K562 (cell line): ENCODE results near the gene METRN. TPM values are rescaled to one million over a fixed set of nuclear protein-coding genes. Genes with fewer than 3 reads are reported as not detected.

Experiments used
- CHD2 ChIP-seq: IDR thresholded peaks from 2 replicates; pipeline ENCODE4 v1.6.1; 2011; ENCODE audit warnings: low read depth, low read length
- CSDE1 ChIP-seq, 2 experiments: fragments of 450-650 bp; IDR thresholded peaks; 2 replicates each; pipeline ENCODE4 v1.6.1; 2016; ENCODE audit warnings: mild to moderate bottlenecking in 1 of 2
- DIDO1 ChIP-seq: fragments of 450-650 bp; IDR thresholded peaks from 2 replicates; pipeline ENCODE4 v1.6.1; 2016; ENCODE audit warnings: low read depth, missing biosample characterization, missing genetic modification characterization
- EZH2 ChIP-seq: IDR thresholded peaks from 2 replicates; pipeline ENCODE4 v1.6.1; 2012; ENCODE audit warnings: low read depth, mild to moderate bottlenecking, inconsistent platforms, low read length, borderline replicate concordance
- FOXJ2 ChIP-seq: fragments of 200-800 bp; sonication (Bioruptor generic); IDR thresholded peaks from 2 replicates; pipeline ENCODE4 v1.6.1; 2016; ENCODE audit warnings: missing genetic modification characterization, missing compliant biosample characterization
- FOXM1 ChIP-seq, 2 experiments: fragments of 450-650 bp in 1 of 2; sonication (generic) in 1 of 2; formaldehyde crosslinking in 1 of 2; IDR thresholded peaks; 2 replicates each; pipeline versions ENCODE4 v1.6.1 to v1.9.0; 2017 to 2022; ENCODE audit warnings: low read depth in 2 of 2, mild to moderate bottlenecking in 2 of 2, missing genetic modification reagents in 1 of 2, moderate library complexity in 1 of 2
- FUS ChIP-seq: fragments of 200-400 bp; formaldehyde crosslinking; optimal IDR thresholded peaks from 2 replicates; pipeline ENCODE3; 2017; ENCODE audit warnings: low read depth, low read length
- HMG20A ChIP-seq: fragments of 450-650 bp; formaldehyde crosslinking; conservative IDR thresholded peaks from 2 replicates; pipeline ENCODE4 v1.4.0; 2020; ENCODE audit warnings: mild to moderate bottlenecking, mixed read lengths
- KLF16 ChIP-seq: IDR thresholded peaks from 2 replicates; pipeline ENCODE4 v1.6.1; 2016; ENCODE audit warnings: antibody characterized with exemption
- MAFF ChIP-seq: IDR thresholded peaks from 2 replicates; pipeline ENCODE4 v1.6.1; 2012; ENCODE audit warnings: low read length, improper control_type of control experiment
- MED1 ChIP-seq: sonication (generic); formaldehyde crosslinking; IDR thresholded peaks from 2 replicates; pipeline ENCODE4 v1.8.1; 2023; ENCODE audit warnings: missing genetic modification reagents, borderline replicate concordance
- MEF2A ChIP-seq: IDR thresholded peaks from 2 replicates; pipeline ENCODE4 v1.6.1; 2011; ENCODE audit warnings: low read depth, mild to moderate bottlenecking, low read length, moderate library complexity; ENCODE audit not compliant: control insufficient read depth
- MYNN ChIP-seq, 2 experiments: sonication (generic); formaldehyde crosslinking in 1 of 2; IDR thresholded peaks; 2 replicates each; pipeline versions ENCODE4 v1.5.0 to v1.6.1; 2016 to 2020; ENCODE audit warnings: antibody characterized with exemption in 1 of 2, missing genetic modification reagents in 1 of 2
- NFE2L1 ChIP-seq: fragments of 450-650 bp; IDR thresholded peaks from 2 replicates; pipeline ENCODE4 v1.6.1; 2016; ENCODE audit warnings: missing genetic modification characterization, low read depth, mild to moderate bottlenecking, missing compliant biosample characterization, moderate library complexity, borderline replicate concordance
- NONO ChIP-seq, 2 experiments: fragments of 200-400 bp in 1 of 2; fragments of 450-650 bp in 1 of 2; formaldehyde crosslinking in 1 of 2; IDR thresholded peaks; 2 replicates each; pipeline ENCODE4 v1.6.1; 2017; ENCODE audit warnings: low read depth in 2 of 2, mild to moderate bottlenecking in 2 of 2, moderate library complexity in 2 of 2, low read length in 1 of 2
- RBBP5 ChIP-seq: fragments of 200-600 bp; sonication (generic); IDR thresholded peaks from 2 replicates; pipeline ENCODE4 v1.6.1; 2012; ENCODE audit warnings: borderline replicate concordance, mild to moderate bottlenecking, low read length, control low read depth, inconsistent platforms; ENCODE audit not compliant: insufficient read depth, poor library complexity, severe bottlenecking
- RFX1 ChIP-seq: fragments of 450-650 bp; IDR thresholded peaks from 2 replicates; pipeline ENCODE4 v1.6.1; 2016; ENCODE audit warnings: mild to moderate bottlenecking, moderate library complexity
- SAFB2 ChIP-seq: fragments of 200-400 bp; formaldehyde crosslinking; IDR thresholded peaks from 2 replicates; pipeline ENCODE4 v1.6.1; 2018; ENCODE audit warnings: borderline replicate concordance, low read length, low read depth, moderate library complexity; ENCODE audit not compliant: severe bottlenecking
- SMAD4 ChIP-seq: fragments of 250-450 bp; sonication (Bioruptor Pico); conservative IDR thresholded peaks from 2 replicates; pipeline ENCODE4 v1.8.0; 2021; ENCODE audit warnings: inconsistent platforms, mild to moderate bottlenecking, moderate library complexity
- ZBTB7A ChIP-seq: IDR thresholded peaks from 2 replicates; pipeline ENCODE4 v1.6.1; 2011; ENCODE audit warnings: low read depth, mild to moderate bottlenecking, low read length, moderate library complexity, borderline replicate concordance; ENCODE audit not compliant: control insufficient read depth
- ZHX1 ChIP-seq: fragments of 150-350 bp; conservative IDR thresholded peaks from 2 replicates; pipeline ENCODE4 v1.6.1; 2014; ENCODE audit warnings: low read length
- ZNF174 ChIP-seq: fragments of 250-450 bp; sonication (Bioruptor Pico); IDR thresholded peaks from 2 replicates; pipeline ENCODE4 v1.4.0; 2020; ENCODE audit warnings: mild to moderate bottlenecking
- ZNF217 ChIP-seq: sonication (generic); formaldehyde crosslinking; IDR thresholded peaks from 2 replicates; pipeline ENCODE4 v1.8.0; 2022; ENCODE audit warnings: mild to moderate bottlenecking, missing genetic modification reagents
- ZNF23 ChIP-seq: fragments of 250-450 bp; sonication (Bioruptor Pico); IDR thresholded peaks from 2 replicates; pipeline ENCODE4 v1.4.0; 2020; ENCODE audit warnings: mild to moderate bottlenecking
- ZNF274 ChIP-seq: IDR thresholded peaks from 2 replicates; pipeline ENCODE4 v1.6.1; 2011; ENCODE audit warnings: low read depth, mild to moderate bottlenecking, low read length, moderate library complexity, borderline replicate concordance
- polyA plus RNA-seq, 8 experiments: library from polyadenylated mRNA; depleted of rRNA in 4 of 8; stranded (reverse) in 5 of 8; unstranded in 3 of 8; fragments of >200 nt; fragmentation: Nextera tagmentation in 2 of 8; fragmentation: Illumina TruSeq in 1 of 8; extraction: Ambion mirVana in 2 of 8; extraction: Trizol in 1 of 8; gene quantifications; 2 replicates each; pipeline versions ENCODE4 v1.2.1 to v1.2.3, GENCODE V29; 2011 to 2014; ENCODE audit warnings: inconsistent platforms in 1 of 8, missing spikeins in 1 of 8
- total RNA-seq, 7 experiments: library from RNA; depleted of rRNA in 6 of 7; stranded (reverse); fragments of >200 nt in 6 of 7; fragmentation: Illumina TruSeq in 2 of 7; extraction: Trizol in 2 of 7; gene quantifications; 2 replicates each; pipeline versions ENCODE4 v1.2.1 to v1.2.3, GENCODE V29; 2011 to 2021; ENCODE audit warnings: low replicate concordance in 1 of 7

METRN gene
- total and polyA plus RNA-seq, 9 of the 15 experiments (the other 6 are each of a cell fraction or from before 2014, with no cell fraction given) = 0.20 to 89.8 (median 15.4) TPM

DNA sequence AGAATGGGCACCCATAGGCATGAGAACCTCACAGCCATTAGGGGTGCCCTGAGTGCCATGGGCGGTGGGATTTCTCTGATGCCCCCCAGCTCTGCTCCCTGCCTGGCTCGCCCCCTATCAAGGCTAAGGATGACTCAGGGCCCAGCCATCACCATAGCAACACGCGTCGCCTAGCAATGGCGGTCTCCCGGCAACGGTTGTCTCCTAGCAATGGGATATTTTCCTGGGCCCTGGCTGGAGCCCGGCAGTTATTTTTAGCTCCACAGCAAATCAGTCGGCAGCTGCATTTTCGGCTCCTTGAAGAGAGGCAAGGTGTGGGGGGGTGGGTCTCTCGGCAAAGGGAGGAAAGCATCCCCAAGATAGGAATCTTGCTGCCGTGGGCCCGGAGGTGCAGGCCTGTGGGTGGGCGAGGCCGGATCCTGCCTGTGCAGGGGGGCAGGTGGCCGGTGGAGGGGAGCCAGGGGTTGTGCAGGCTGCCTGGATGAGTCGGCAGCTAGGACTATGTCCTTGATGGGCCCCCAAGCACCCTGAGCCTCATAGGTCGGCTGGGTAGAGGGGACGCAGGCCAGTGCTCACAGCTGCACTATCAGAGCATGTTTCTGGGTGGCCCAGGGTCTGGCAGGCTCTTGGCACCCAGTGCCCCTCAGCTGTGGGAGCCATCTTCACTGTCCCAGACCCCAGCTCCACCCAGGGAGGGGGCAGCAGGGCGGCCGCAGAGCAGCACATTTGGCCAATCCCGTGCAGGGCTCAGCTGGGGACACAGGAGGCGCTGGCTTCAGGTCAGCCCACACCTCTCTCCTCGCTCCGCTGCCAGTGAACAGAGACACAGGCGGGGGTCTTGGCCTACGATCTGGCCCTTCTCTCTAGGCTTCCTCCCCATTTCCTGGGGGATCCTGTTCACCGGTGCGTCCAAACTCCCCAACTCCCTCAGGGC, 5.1 kb upstream of the METRN start (continued):
- peak; percentile 90 for TF ChIP-seq MEF2A
- no peak for TF ChIP-seq FUS
- peak; percentile 32; the same call in 1 of the 2 replicates for TF ChIP-seq ZBTB7A
- TF ChIP-seq CHD2 = no peak
- peak in 1 of 2 experiments; percentile 100; a peak in 2 of 4 replicates for TF ChIP-seq CSDE1 (IDR thresholded peaks at IDR 0.05)
- TF ChIP-seq ZHX1 = peak; percentile 54; the same call in 1 of the 2 replicates
- no peak for TF ChIP-seq SAFB2
- no peak for TF ChIP-seq NFE2L1 (tag)
- TF ChIP-seq ZNF174 = no peak
- TF ChIP-seq FOXM1 (IDR thresholded peaks at IDR 0.05; ENCODE audit: low read depth) = no peak
- TF ChIP-seq FOXM1 (CRISPR knock-in tag; IDR thresholded peaks at IDR 0.05; ENCODE audit: low read depth) = no peak
- peak; percentile 100 for TF ChIP-seq RFX1
- no peak for TF ChIP-seq DIDO1 (tag)
- peak; percentile 99 for TF ChIP-seq MYNN (IDR thresholded peaks at IDR 0.05)
- 0 out of 2 replicates have a peak, but pooled peaks have one; percentile 57 for TF ChIP-seq MYNN (CRISPR knock-in tag; IDR thresholded peaks at IDR 0.05)
- TF ChIP-seq KLF16 = no peak
- no peak for TF ChIP-seq EZH2
- TF ChIP-seq ZNF217 = no peak
- TF ChIP-seq FOXJ2 (tag) = peak; percentile 53; the same call in 1 of the 2 replicates
- TF ChIP-seq ZNF23 = no peak
- TF ChIP-seq ZNF274 = no peak
- TF ChIP-seq HMG20A (CRISPR knock-in tag) = no peak
- TF ChIP-seq RBBP5 = no peak
- TF ChIP-seq NONO (IDR thresholded peaks at IDR 0.05; ENCODE audit: low read depth in 2 of 2, low read length in 1 of 2) = no peak
- TF ChIP-seq MAFF = peak; percentile 24; the same call in 1 of the 2 replicates
- TF ChIP-seq MED1 (CRISPR knock-in tag) = no peak
- TF ChIP-seq SMAD4 (CRISPR knock-in tag) = no peak
